ENCODE measurements around the gene NT5C3B.

- no peak for TF ChIP-seq CTCF (IDR thresholded peaks at IDR 0.05)
- no peak for TF ChIP-seq EZH2 (IDR thresholded peaks at IDR 0.05; ENCODE audit: borderline replicate concordance, insufficient read depth, low read depth, low read length, poor library complexity, severe bottlenecking)
These were observed 12.5 kb downstream of the NT5C3B start for GRCh38 chr17:41823580-41823979.
